ENCODE measurements around the gene CIITA. TPM values are rescaled to one million over a fixed set of nuclear protein-coding genes. Genes with fewer than 3 reads are reported as not detected.
"Not testable (repeated sequence)": the region's sequence is repeated elsewhere in the genome, so short reads cannot be mapped to it uniquely, and the experiment has no call there.

Gene CIITA
- total RNA-seq, 1 experiment from 2014 or later: not detected

DNA sequence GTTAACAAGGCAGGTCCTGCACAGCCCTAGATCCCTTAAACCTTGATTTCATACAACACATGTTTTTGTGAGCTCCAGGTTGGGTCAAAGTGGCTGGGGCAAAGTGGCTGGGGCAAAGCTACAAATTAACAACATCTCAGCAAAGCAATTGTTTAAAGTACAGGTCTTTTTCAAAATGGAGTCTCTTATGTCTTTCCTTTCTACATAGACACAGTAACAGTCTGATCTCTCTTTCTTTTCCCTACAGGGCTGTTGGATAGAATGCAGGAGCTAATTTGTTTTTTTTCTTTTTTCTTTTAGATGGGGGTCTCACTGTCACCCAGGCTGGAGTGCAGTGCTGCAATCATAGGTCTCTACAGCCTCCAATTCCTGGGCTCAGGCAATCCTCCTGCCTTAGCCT is 46.8 kb upstream of the CIITA start:
- H3K79me1 ChIP-seq (ENCODE audit: insufficient read depth, low read depth, low read length, poor library complexity, severe bottlenecking); H3K27ac Mint-ChIP-seq; H2AFZ ChIP-seq (ENCODE audit: low read length); H3K14ac ChIP-seq (ENCODE audit: insufficient read depth, low read length); H3K4ac ChIP-seq (ENCODE audit: low read depth, low read length); H2BK20ac ChIP-seq (ENCODE audit: low read depth, low read length, poor library complexity, severe bottlenecking); H3K18ac ChIP-seq (ENCODE audit: insufficient read length, low read depth, low read length); H3K9ac ChIP-seq (ENCODE audit: extremely low read depth, insufficient read length, low read length); H2AK5ac ChIP-seq (ENCODE audit: insufficient read length, low read length); H3K9me3 ChIP-seq (ENCODE audit: control insufficient read depth, low read depth, low read length); H3K23ac ChIP-seq (ENCODE audit: insufficient read length, low read depth, low read length); H2BK12ac ChIP-seq (ENCODE audit: insufficient read length, low read depth, low read length); H3K4me3 Mint-ChIP-seq; H3K9me3 Mint-ChIP-seq; H3K4me2 ChIP-seq (ENCODE audit: insufficient read depth, insufficient read length, low read length); H3K56ac ChIP-seq (ENCODE audit: insufficient read length, low read depth, low read length); H3K4me1 ChIP-seq (ENCODE audit: insufficient read depth, low read length); H3K36me3 Mint-ChIP-seq (ENCODE audit: insufficient read depth in 1 of 3, low read depth in 3 of 3); H4K8ac ChIP-seq (replicated peaks; ENCODE audit: insufficient read length, low read depth, low read length); DNase-seq; H3K79me2 ChIP-seq (ENCODE audit: insufficient read depth, low read length); H3K27me3 Mint-ChIP-seq (ENCODE audit: low read depth); H2BK120ac ChIP-seq (ENCODE audit: low read depth, low read length, poor library complexity, severe bottlenecking); H2BK15ac ChIP-seq (ENCODE audit: low read depth, low read length); H4K91ac ChIP-seq (ENCODE audit: insufficient read length, low read depth, low read length); H3K23me2 ChIP-seq (ENCODE audit: insufficient read length, low read depth, low read length, poor library complexity, severe bottlenecking); H4K5ac ChIP-seq (ENCODE audit: insufficient read length, low read depth, low read length); H3T11ph ChIP-seq (ENCODE audit: low read length); H4K20me1 ChIP-seq (ENCODE audit: control insufficient read depth, insufficient read depth, insufficient read length); H3K4me1 Mint-ChIP-seq; H2BK5ac ChIP-seq (ENCODE audit: insufficient read length, low read length); H3K27ac ChIP-seq (ENCODE audit: insufficient read length, low read depth, low read length); H3K27me3 ChIP-seq (ENCODE audit: insufficient read depth, low read length): not testable (repeated sequence)
